ENCODE results near the gene SLC6A13.

DNA sequence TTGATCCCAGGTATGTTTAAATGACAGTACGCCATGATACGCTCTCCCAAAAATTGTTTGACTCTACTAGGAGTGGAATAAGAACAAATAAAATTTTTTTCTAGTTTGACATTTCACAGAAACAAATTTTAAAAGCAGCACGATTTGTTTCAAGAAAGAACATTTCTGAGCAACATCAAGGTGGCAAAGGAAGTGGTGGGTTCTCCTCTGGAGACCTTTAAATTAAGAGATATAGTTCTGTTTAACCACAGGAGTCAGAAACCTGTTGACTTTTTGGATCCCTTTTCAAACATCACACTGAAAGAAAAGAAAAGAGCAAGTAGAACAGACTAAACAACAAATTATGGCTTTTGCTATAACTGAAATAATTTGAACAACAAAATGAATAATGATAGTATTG is 2.5 kb upstream of the SLC6A13 start:
- TF ChIP-seq, protein P1, sequence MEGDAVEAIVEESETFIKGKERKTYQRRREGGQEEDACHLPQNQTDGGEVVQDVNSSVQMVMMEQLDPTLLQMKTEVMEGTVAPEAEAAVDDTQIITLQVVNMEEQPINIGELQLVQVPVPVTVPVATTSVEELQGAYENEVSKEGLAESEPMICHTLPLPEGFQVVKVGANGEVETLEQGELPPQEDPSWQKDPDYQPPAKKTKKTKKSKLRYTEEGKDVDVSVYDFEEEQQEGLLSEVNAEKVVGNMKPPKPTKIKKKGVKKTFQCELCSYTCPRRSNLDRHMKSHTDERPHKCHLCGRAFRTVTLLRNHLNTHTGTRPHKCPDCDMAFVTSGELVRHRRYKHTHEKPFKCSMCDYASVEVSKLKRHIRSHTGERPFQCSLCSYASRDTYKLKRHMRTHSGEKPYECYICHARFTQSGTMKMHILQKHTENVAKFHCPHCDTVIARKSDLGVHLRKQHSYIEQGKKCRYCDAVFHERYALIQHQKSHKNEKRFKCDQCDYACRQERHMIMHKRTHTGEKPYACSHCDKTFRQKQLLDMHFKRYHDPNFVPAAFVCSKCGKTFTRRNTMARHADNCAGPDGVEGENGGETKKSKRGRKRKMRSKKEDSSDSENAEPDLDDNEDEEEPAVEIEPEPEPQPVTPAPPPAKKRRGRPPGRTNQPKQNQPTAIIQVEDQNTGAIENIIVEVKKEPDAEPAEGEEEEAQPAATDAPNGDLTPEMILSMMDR (CRISPR knock-in tag; IDR thresholded peaks at IDR 0.05), result no peak
- TF ChIP-seq ONECUT2 (CRISPR knock-in tag; IDR thresholded peaks at IDR 0.05) (no peak), CBFB (CRISPR knock-in tag; IDR thresholded peaks at IDR 0.05) (no peak), SATB2 (CRISPR knock-in tag; IDR thresholded peaks at IDR 0.05) (no peak), HCFC1 (IDR thresholded peaks at IDR 0.05; ENCODE audit: low read depth, low read length) (no peak), ARNT2 (CRISPR knock-in tag; IDR thresholded peaks at IDR 0.05; ENCODE audit: low read depth) (no peak), EHMT2 (IDR thresholded peaks at IDR 0.05; ENCODE audit: borderline replicate concordance, low read depth, low read length) (no peak), MTA3 (CRISPR knock-in tag; IDR thresholded peaks at IDR 0.05) (no peak), GABPB1 (CRISPR knock-in tag; IDR thresholded peaks at IDR 0.05) (no peak), MEIS1 (CRISPR knock-in tag; IDR thresholded peaks at IDR 0.05; ENCODE audit: borderline replicate concordance) (no peak), ZNF678 (CRISPR knock-in tag; IDR thresholded peaks at IDR 0.05) (no peak), ZFP62 (CRISPR knock-in tag; IDR thresholded peaks at IDR 0.05) (no peak), TCF7 (IDR thresholded peaks at IDR 0.05; ENCODE audit: low read depth) (no peak)
